H1 (cell line): ENCODE data around the gene SPTBN1. TPM values are rescaled to one million over a fixed set of nuclear protein-coding genes. Genes with fewer than 3 reads are reported as not detected.

ENCODE experiments used
- CTCF ChIA-PET: fragments of 300-600 bp; sonication (Branson Sonifier 250); formaldehyde crosslinking; loops from one replicate; lab custom pipeline; 2021; ENCODE audit not compliant: partially characterized antibody; lab: Charles Lee
- POLR2A ChIA-PET: fragments of 300-600 bp; sonication (Branson Sonifier 250); formaldehyde crosslinking; loops from one replicate; lab custom pipeline; 2021; ENCODE audit warnings: inconsistent platforms; ENCODE audit not compliant: partially characterized antibody; lab: Charles Lee
- DNase-seq, 2 experiments: peaks; one replicate each; pipeline versions ENCODE4 v3.0.0 to v3.0.0-alpha.2; 2010 to 2022; ENCODE audit warnings: low spot score in 2 of 2, low read depth in 1 of 2, mixed read lengths in 1 of 2
- FAIRE-seq: peaks from 2 replicates; lab custom pipeline; 2011; peaks lifted over from hg19 to GRCh38; lab: Jason Lieb, UNC
- H2AFZ ChIP-seq: 2 replicates; pipeline ENCODE4 v1.8.1; 2012; ENCODE audit warnings: low read length, inconsistent platforms
- H2AK5ac ChIP-seq: 2 replicates; pipeline ENCODE4 v1.6.1; 2013; ENCODE audit warnings: low read depth, low read length
- H2BK120ac ChIP-seq: replicated peaks from 2 replicates; pipeline ENCODE3; 2013; ENCODE audit warnings: low read depth, low read length, inconsistent platforms
- H2BK12ac ChIP-seq: 2 replicates; pipeline ENCODE4 v1.6.1; 2013; ENCODE audit warnings: low read depth, low read length
- H2BK15ac ChIP-seq: 2 replicates; pipeline ENCODE4 v1.6.1; 2013; ENCODE audit warnings: low read length
- H2BK20ac ChIP-seq: 2 replicates; pipeline ENCODE4 v1.6.1; 2013; ENCODE audit warnings: low read length
- H2BK5ac ChIP-seq: 2 replicates; pipeline ENCODE4 v1.6.1; 2013; ENCODE audit warnings: low read depth, low read length
- H3K14ac ChIP-seq: 2 replicates; pipeline ENCODE4 v1.6.1; 2013; ENCODE audit warnings: inconsistent platforms; ENCODE audit not compliant: insufficient read length
- H3K18ac ChIP-seq: 2 replicates; pipeline ENCODE4 v1.6.1; 2013; ENCODE audit warnings: low read length; ENCODE audit errors: extremely low read depth
- H3K23ac ChIP-seq: 2 replicates; pipeline ENCODE4 v1.6.1; 2013; ENCODE audit warnings: inconsistent platforms; ENCODE audit not compliant: insufficient read length
- H3K23me2 ChIP-seq: 2 replicates; pipeline ENCODE4 v1.6.1; 2013; ENCODE audit warnings: low read depth, low read length
- H3K27ac ChIP-seq: 2 replicates; pipeline ENCODE4 v1.6.1; 2011; ENCODE audit warnings: low read depth, low read length, inconsistent platforms
- H3K27me3 ChIP-seq, 4 experiments: replicated peaks in 1 of 4; 1 replicate in 1 of 4; 2 replicates in 3 of 4; pipeline versions ENCODE4 v1.6.1 to v1.8.1; 2011 to 2013; ENCODE audit warnings: low read length in 3 of 4, mild to moderate bottlenecking in 3 of 4, inconsistent platforms in 2 of 4, mixed read lengths in 2 of 4, moderate library complexity in 1 of 4; ENCODE audit not compliant: control insufficient read depth in 3 of 4, insufficient read depth in 3 of 4; ENCODE audit errors: extremely low read depth in 1 of 4
- H3K36me3 ChIP-seq, 4 experiments: 2 replicates each; pipeline versions ENCODE4 v1.6.1 to v1.8.1; 2011 to 2013; ENCODE audit warnings: mild to moderate bottlenecking in 4 of 4, low read length in 3 of 4, moderate library complexity in 2 of 4, control low read depth in 1 of 4, inconsistent platforms in 1 of 4; ENCODE audit not compliant: insufficient read depth in 4 of 4, control insufficient read depth in 2 of 4
- H3K4ac ChIP-seq: replicated peaks from 2 replicates; pipeline ENCODE3; 2013; ENCODE audit warnings: low read length, low read depth, mixed read lengths, inconsistent platforms; ENCODE audit not compliant: insufficient read length
- H3K4me1 ChIP-seq, 4 experiments: replicated peaks in 1 of 4; 1 replicate in 1 of 4; 2 replicates in 3 of 4; pipeline versions ENCODE4 v1.6.1 to v1.8.1; 2011 to 2013; ENCODE audit warnings: low read length in 3 of 4, inconsistent platforms in 2 of 4, mixed read lengths in 1 of 4; ENCODE audit not compliant: insufficient read depth in 4 of 4, control insufficient read depth in 3 of 4
- H3K4me2 ChIP-seq, 2 experiments: 2 replicates each; pipeline versions ENCODE4 v1.6.1 to v1.8.1; 2011 to 2013; ENCODE audit warnings: low read depth in 2 of 2, low read length in 2 of 2, control low read depth in 1 of 2, inconsistent platforms in 1 of 2, mild to moderate bottlenecking in 1 of 2; ENCODE audit not compliant: insufficient read depth in 1 of 2
- H3K4me3 ChIP-seq, 4 experiments: fragments of 200-600, 300-600 bp in 1 of 4; sonication (generic), shearing (Covaris generic), sonication (Bioruptor Twin) in 1 of 4; 2 replicates each; pipeline versions ENCODE4 v1.5.1 to v1.8.1; 2011 to 2016; ENCODE audit warnings: low read length in 4 of 4, low read depth in 3 of 4, control low read depth in 2 of 4, inconsistent platforms in 2 of 4, mild to moderate bottlenecking in 2 of 4, mixed read lengths in 1 of 4, moderate library complexity in 1 of 4; ENCODE audit not compliant: insufficient read depth in 2 of 4; ENCODE audit errors: extremely low read depth in 1 of 4
- H3K56ac ChIP-seq: replicated peaks from 2 replicates; pipeline ENCODE3; 2013; ENCODE audit warnings: low read depth, mild to moderate bottlenecking, mixed read lengths, low read length, inconsistent platforms; ENCODE audit not compliant: insufficient read length
- H3K79me1 ChIP-seq: 2 replicates; pipeline ENCODE4 v1.6.1; 2013; ENCODE audit warnings: low read depth, low read length, control low read depth
- H3K79me2 ChIP-seq, 2 experiments: 2 replicates each; pipeline versions ENCODE4 v1.6.1 to v1.8.1; 2012 to 2013; ENCODE audit warnings: low read length in 2 of 2, mild to moderate bottlenecking in 2 of 2, inconsistent platforms in 1 of 2; ENCODE audit not compliant: insufficient read depth in 2 of 2, control insufficient read depth in 1 of 2
- H3K9ac ChIP-seq, 4 experiments: replicated peaks in 1 of 4; 1 replicate in 1 of 4; 2 replicates in 3 of 4; pipeline versions ENCODE4 v1.6.1 to v1.8.1; 2011 to 2013; ENCODE audit warnings: low read depth in 3 of 4, low read length in 3 of 4, control low read depth in 2 of 4, mild to moderate bottlenecking in 2 of 4, moderate library complexity in 2 of 4, inconsistent platforms in 1 of 4; ENCODE audit errors: extremely low read depth in 1 of 4
- H3K9me3 ChIP-seq, 2 experiments: 2 replicates each; pipeline versions ENCODE4 v1.6.1 to v1.8.1; 2012 to 2013; ENCODE audit warnings: mild to moderate bottlenecking in 2 of 2, moderate library complexity in 2 of 2, control low read depth in 1 of 2, inconsistent platforms in 1 of 2, low read depth in 1 of 2, low read length in 1 of 2, mixed read lengths in 1 of 2; ENCODE audit not compliant: insufficient read depth in 2 of 2
- H4K20me1 ChIP-seq, 2 experiments: replicated peaks in 1 of 2; 2 replicates each; pipeline versions ENCODE3 to v1.8.1; 2011 to 2013; ENCODE audit warnings: inconsistent platforms in 2 of 2, low read length in 2 of 2, mild to moderate bottlenecking in 1 of 2; ENCODE audit not compliant: insufficient read depth in 2 of 2, control insufficient read depth in 1 of 2
- H4K5ac ChIP-seq: 2 replicates; pipeline ENCODE4 v1.6.1; 2013; ENCODE audit warnings: low read length, low read depth, mixed read lengths, inconsistent platforms; ENCODE audit not compliant: insufficient read length
- H4K8ac ChIP-seq: 2 replicates; pipeline ENCODE4 v1.8.0; 2013; ENCODE audit warnings: mild to moderate bottlenecking, moderate library complexity, low read length, inconsistent platforms; ENCODE audit not compliant: insufficient read depth; ENCODE audit errors: extremely low read depth
- H4K91ac ChIP-seq: replicated peaks from 2 replicates; pipeline ENCODE3; 2013; ENCODE audit warnings: low read length, mixed read lengths, inconsistent platforms; ENCODE audit not compliant: insufficient read length
- CEBPB ChIP-seq: IDR thresholded peaks from 2 replicates; pipeline ENCODE4 v1.6.1; 2012; ENCODE audit warnings: low read depth, low read length
- RBBP5 ChIP-seq: IDR thresholded peaks from 2 replicates; pipeline ENCODE4 v1.7.1; 2012; ENCODE audit warnings: low read depth, mild to moderate bottlenecking, inconsistent platforms, low read length, moderate library complexity, borderline replicate concordance
- WGBS, 2 experiments: shearing (Covaris generic) in 1 of 2; methylation state at CpG; one replicate each; pipeline versions ENCODE4 v1.1.6 to v1.1.7; 2013 to 2015; ENCODE audit warnings: low lambda C conversion rate in 2 of 2, mixed read lengths in 2 of 2, inconsistent platforms in 1 of 2, low coverage in 1 of 2, missing lambda C conversion rate in 1 of 2; ENCODE audit not compliant: insufficient replicate concordance in 2 of 2, insufficient coverage in 1 of 2, insufficient read length in 1 of 2; ENCODE audit errors: extremely low coverage in 1 of 2, missing lambda C conversion rate in 1 of 2; 5-methylcytosine and 5-hydroxymethylcytosine counted together
- polyA plus RNA-seq, 7 experiments: library from polyadenylated mRNA; depleted of rRNA in 3 of 7; stranded (reverse) in 5 of 7; unstranded in 2 of 7; fragments of >200 nt in 5 of 7; fragments of 200-250 nt in 2 of 7; gene quantifications; 1 replicate in 5 of 7; 2 replicates in 1 of 7; 4 replicates in 1 of 7; pipeline versions ENCODE4 v1.2.1 to v1.2.3, GENCODE V29; 2011 to 2013; ENCODE audit warnings: missing spikeins in 2 of 7, mixed read lengths in 2 of 7
- total RNA-seq: library from RNA; stranded (reverse); fragmentation: NEBNext Ultra II Directional; extraction: Animal tissue kit (Norgen Biotek cat#: 25700); gene quantifications from 2 replicates; pipeline ENCODE4 v1.2.1, GENCODE V29; 2021

SPTBN1 gene
- total and polyA plus RNA-seq, 2 of the 8 experiments (the other 6 are each of a cell fraction or from before 2014, with no cell fraction given) = 31.8 to 180 TPM

GRCh38 chr2:54503828-54504227 is 47.7 kb downstream of the SPTBN1 start:
- Histone ChIP-seq H3K9ac (no peak overlapping the region), H3K23ac (no peak overlapping the region), H3K9me3 (no peaks in the 10 kb centered on the region), H4K8ac (no peak overlapping the region), H3K4me1 (peaks cover 0 to 2% (median under 1%) of the 10 kb centered on the region in 4 experiments; a peak in 1 of 7 replicates), H3K36me3 (no peaks in the 10 kb centered on the region), H4K20me1 (peaks cover 0 to 2% of the 10 kb centered on the region in 2 experiments), H2BK12ac (no peak overlapping the region), H3K4ac (no peak overlapping the region), H3K4me2 (no peak overlapping the region), H2AK5ac (no peak overlapping the region), H3K14ac (no peak overlapping the region), H2BK15ac (no peak overlapping the region), H3K27ac (no peak overlapping the region), H3K23me2 (no peaks in the 10 kb centered on the region), H3K4me3 (no peak overlapping the region), H3K79me2 (0 out of 4 replicates have a peak, but pooled peaks cover 0 to 4% of the 10 kb centered on the region in 2 experiments), H2BK20ac (no peak overlapping the region), H3K56ac (no peak overlapping the region), H4K5ac (no peak overlapping the region), H2AFZ (no peak overlapping the region), H3K79me1 (peaks cover 3% of the 10 kb centered on the region), H2BK5ac (no peak overlapping the region), H2BK120ac (no peak overlapping the region), H4K91ac (no peak overlapping the region), H3K27me3 (no peaks in the 10 kb centered on the region), H3K18ac (no peak overlapping the region)
- DNase-seq (no peak), FAIRE-seq (no peak)
- POLR2A ChIA-PET = no interaction called here
- TF ChIP-seq CEBPB = no peak
- TF ChIP-seq RBBP5 = no peak
- 90% methylated on average over 1 of the region's 1 CpG; no CpG with 5 or more reads in 1 of the 2 experiments for WGBS, 2 experiments
- CTCF ChIA-PET = interaction anchor here (0.6 to 6.7 kb wide), 14 partner anchors 8 to 398 kb away, joined by 3 to 62 read pairs (median 6); no protein-coding TSS in a partner anchor
